GM23338 (cell line): ENCODE measurements around the gene PDE6H. TPM values are rescaled to one million over a fixed set of nuclear protein-coding genes. Genes with fewer than 3 reads are reported as not detected.

Source experiments
- ATAC-seq: fragments of 200-7000 bp; cut with Tn5 transposase; 3 replicates; pipeline ENCODE4 v1.9.1; 2020
- DNase-seq: peaks from one replicate; pipeline ENCODE4 v3.0.0-alpha.2; 2015; ENCODE audit warnings: low spot score
- H2AFZ ChIP-seq: fragments of 200-600 bp; sonication (generic); 2 replicates; pipeline ENCODE4 v1.8.0; 2016; ENCODE audit warnings: antibody characterized with exemption, mild to moderate bottlenecking, moderate library complexity
- H3F3A ChIP-seq: fragments of 200-600 bp; sonication (generic); replicated peaks from 2 replicates; pipeline ENCODE4 v1.8.0; 2017; ENCODE audit warnings: antibody characterized with exemption, mixed run types, low read depth
- H3K27ac ChIP-seq: fragments of 200-600 bp; sonication (generic); 2 replicates; pipeline ENCODE4 v1.6.1; 2016; ENCODE audit warnings: low read depth
- H3K27me3 ChIP-seq: fragments of 200-600 bp; sonication (generic); 2 replicates; pipeline ENCODE4 v1.8.0; 2016; ENCODE audit warnings: mild to moderate bottlenecking, mixed run types, moderate library complexity; ENCODE audit not compliant: insufficient read depth
- H3K36me3 ChIP-seq: fragments of 200-600 bp; sonication (generic); 2 replicates; pipeline ENCODE4 v1.8.0; 2016; ENCODE audit warnings: mild to moderate bottlenecking; ENCODE audit not compliant: insufficient read depth
- H3K4me1 ChIP-seq: fragments of 200-600 bp; sonication (generic); 2 replicates; pipeline ENCODE4 v1.8.0; 2016; ENCODE audit warnings: mild to moderate bottlenecking, moderate library complexity; ENCODE audit not compliant: insufficient read depth
- H3K4me2 ChIP-seq: fragments of 200-600 bp; sonication (generic); 2 replicates; pipeline ENCODE4 v1.7.1; 2017; ENCODE audit warnings: mixed run types
- H3K4me3 ChIP-seq: fragments of 200-600 bp; sonication (generic); 2 replicates; pipeline ENCODE4 v1.6.1; 2016; ENCODE audit warnings: mixed run types
- H3K79me2 ChIP-seq: fragments of 200-600 bp; sonication (generic); replicated peaks from 2 replicates; pipeline ENCODE4 v1.8.0; 2017; ENCODE audit warnings: mild to moderate bottlenecking; ENCODE audit not compliant: insufficient read depth
- H3K9me2 ChIP-seq: fragments of 200-600 bp; sonication (generic); 2 replicates; pipeline ENCODE4 v1.8.0; 2017; ENCODE audit not compliant: insufficient read depth
- H4K20me1 ChIP-seq: fragments of 200-600 bp; sonication (generic); replicated peaks from 2 replicates; pipeline ENCODE4 v1.8.0; 2017; ENCODE audit warnings: mild to moderate bottlenecking; ENCODE audit not compliant: insufficient read depth
- H3K27ac Mint-ChIP-seq: 2 replicates; pipeline ENCODE4 v1.8.0; 2020; ENCODE audit warnings: inconsistent platforms, mild to moderate bottlenecking, moderate library complexity, mixed read lengths
- H3K27me3 Mint-ChIP-seq: 3 replicates; pipeline ENCODE4 v1.8.0; 2022; ENCODE audit warnings: low read depth, mild to moderate bottlenecking, moderate library complexity, mixed read lengths, inconsistent platforms; ENCODE audit not compliant: insufficient read depth, poor library complexity
- H3K36me3 Mint-ChIP-seq: 3 replicates; pipeline ENCODE4 v1.8.0; 2021; ENCODE audit warnings: low read depth, mild to moderate bottlenecking, inconsistent platforms, moderate library complexity, mixed read lengths
- H3K4me1 Mint-ChIP-seq: 3 replicates; pipeline ENCODE4 v1.8.0; 2020; ENCODE audit warnings: mild to moderate bottlenecking, inconsistent platforms, mixed read lengths
- H3K4me3 Mint-ChIP-seq: 3 replicates; pipeline ENCODE4 v1.8.0; 2021; ENCODE audit warnings: moderate library complexity, mild to moderate bottlenecking, inconsistent platforms, mixed read lengths
- H3K9me3 Mint-ChIP-seq: 3 replicates; pipeline ENCODE4 v1.8.0; 2020; ENCODE audit warnings: moderate library complexity, mild to moderate bottlenecking, inconsistent platforms, mixed read lengths
- CTCF ChIP-seq, 2 experiments: fragments of 200-600 bp in 1 of 2; sonication (generic) in 1 of 2; conservative IDR thresholded peaks; 2 replicates each; pipeline versions ENCODE4 v1.5.1 to v1.6.1; 2016 to 2017; ENCODE audit warnings: antibody characterized with exemption in 2 of 2, low read depth in 2 of 2, mild to moderate bottlenecking in 2 of 2, moderate library complexity in 1 of 2
- ETS1 ChIP-seq: IDR thresholded peaks from 2 replicates; pipeline ENCODE4 v1.6.1; 2016; ENCODE audit warnings: antibody characterized with exemption
- JUNB ChIP-seq: IDR thresholded peaks from one replicate; pipeline ENCODE4 v1.6.1; 2016; ENCODE audit warnings: antibody characterized with exemption; ENCODE audit not compliant: unreplicated experiment
- NANOG ChIP-seq: IDR thresholded peaks from 2 replicates; pipeline ENCODE4 v1.6.1; 2016; ENCODE audit warnings: antibody characterized with exemption, borderline replicate concordance
- STAT1 ChIP-seq: IDR thresholded peaks from one replicate; pipeline ENCODE4 v1.6.1; 2016; ENCODE audit warnings: antibody characterized with exemption; ENCODE audit not compliant: unreplicated experiment
- ZNF114 ChIP-seq: fragments of 250-450 bp; sonication (Bioruptor Pico); IDR thresholded peaks from 2 replicates; pipeline ENCODE4 v1.5.0; 2020; ENCODE audit warnings: mild to moderate bottlenecking, moderate library complexity
- ZNF462 ChIP-seq: fragments of 250-450 bp; sonication (Bioruptor Pico); IDR thresholded peaks from 2 replicates; pipeline ENCODE4 v1.5.0; 2020; ENCODE audit warnings: mild to moderate bottlenecking, moderate library complexity
- polyA plus RNA-seq: library from polyadenylated mRNA; unstranded; fragments of >200 nt; fragmentation: Nextera tagmentation; extraction: Ambion mirVana; gene quantifications from 2 replicates; pipeline ENCODE4 v1.2.1, GENCODE V29; 2016
- total RNA-seq: library from RNA; depleted of rRNA; stranded (reverse); fragments of >200 nt; shearing (Covaris generic); gene quantifications from 2 replicates; pipeline ENCODE4 v1.2.3, GENCODE V29; 2014

The PDE6H gene
- total and polyA plus RNA-seq, 2 experiments from 2014 or later: not detected

- TF ChIP-seq ZNF114 (CRISPR knock-in tag): no peak
- TF ChIP-seq JUNB: no peak
- no peak for TF ChIP-seq ETS1
- TF ChIP-seq CTCF (conservative IDR thresholded peaks at IDR 0.05; ENCODE audit: low read depth in 2 of 2): no peak
- TF ChIP-seq ZNF462 (CRISPR knock-in tag): no peak
- no peak for TF ChIP-seq NANOG
- TF ChIP-seq STAT1: no peak
- DNase-seq (no peak), ATAC-seq (no peak)
- Histone ChIP-seq H2AFZ (no peak overlapping the region; the same call in 1 of the 2 replicates), H3F3A (no peaks in the 10 kb centered on the region), H3K27me3 (no peaks in the 10 kb centered on the region), H3K27ac (no peak overlapping the region), H3K9me2 (no peaks in the 10 kb centered on the region), H3K4me2 (no peak overlapping the region), H3K36me3 (no peaks in the 10 kb centered on the region), H4K20me1 (no peaks in the 10 kb centered on the region), H3K4me3 (no peak overlapping the region), H3K79me2 (no peaks in the 10 kb centered on the region), H3K4me1 (no peaks in the 10 kb centered on the region)
- Mint-ChIP-seq H3K36me3 (no peaks in the 10 kb centered on the region), H3K27ac (no peak overlapping the region), H3K9me3 (no peaks in the 10 kb centered on the region; the same call in 2 of the 3 replicates), H3K27me3 (no peaks in the 10 kb centered on the region), H3K4me3 (no peak overlapping the region), H3K4me1 (peaks cover 5% of the 10 kb centered on the region; the same call in 1 of the 3 replicates)
These were observed 15.2 kb downstream of the PDE6H start for GRCh38 chr12:14988035-14988434.
